MCF 10A (cell line): ENCODE measurements around the gene BUB1B. TPM values are rescaled to one million over a fixed set of nuclear protein-coding genes. Genes with fewer than 3 reads are reported as not detected.

Source experiments
- BruUV-seq: library from RNA; stranded (reverse); fragments of 400-500 nt; replicated peaks from 2 replicates; lab custom pipeline; 2021; lab: Mats Ljungman, UMichigan
- CTCF ChIA-PET: fragments of 300-600 bp; sonication (Branson Sonifier 250); formaldehyde crosslinking; extraction: SDS; loops from one replicate; lab custom pipeline; 2021; ENCODE audit warnings: antibody characterized with exemption, inconsistent platforms; lab: Yijun Ruan, JAX
- POLR2A ChIA-PET: fragments of 300-600, 350-650 bp; sonication (Branson Sonifier 250); formaldehyde crosslinking; extraction: SDS; loops from one replicate; lab custom pipeline; 2020; ENCODE audit warnings: antibody characterized with exemption, inconsistent platforms; lab: Yijun Ruan, JAX
- DNase-seq: peaks from one replicate; pipeline ENCODE4 v3.0.0-alpha.2; 2018; ENCODE audit not compliant: unreplicated experiment
- H3K27ac Mint-ChIP-seq: one replicate; pipeline ENCODE4 v1.8.0; 2022; ENCODE audit warnings: mild to moderate bottlenecking, low read depth, mixed read lengths; ENCODE audit not compliant: unreplicated experiment
- H3K27me3 Mint-ChIP-seq: one replicate; pipeline ENCODE4 v1.8.0; 2022; ENCODE audit warnings: mixed read lengths; ENCODE audit not compliant: insufficient read depth, unreplicated experiment
- H3K36me3 Mint-ChIP-seq: one replicate; pipeline ENCODE4 v1.8.0; 2022; ENCODE audit warnings: mild to moderate bottlenecking, moderate library complexity, mixed read lengths; ENCODE audit not compliant: insufficient read depth, unreplicated experiment
- H3K4me1 Mint-ChIP-seq: one replicate; pipeline ENCODE4 v1.8.0; 2022; ENCODE audit warnings: mixed read lengths; ENCODE audit not compliant: insufficient read depth, unreplicated experiment
- H3K4me3 Mint-ChIP-seq: one replicate; pipeline ENCODE4 v1.8.0; 2022; ENCODE audit warnings: mild to moderate bottlenecking, moderate library complexity, mixed read lengths; ENCODE audit not compliant: unreplicated experiment
- H3K9me3 Mint-ChIP-seq: one replicate; pipeline ENCODE4 v1.8.0; 2022; ENCODE audit warnings: mixed read lengths; ENCODE audit not compliant: unreplicated experiment
- intact Hi-C: fragments of 100-400 bp; cut with micrococcal nuclease; formaldehyde crosslinking; loops from 2 replicates; pipeline ENCODE4 v1.14.1; 2022
- total RNA-seq: library from RNA; stranded (reverse); gene quantifications from 2 replicates; pipeline ENCODE4 v1.2.3, GENCODE V29; 2022
- TF ChIP-seq, protein P1 (sequence below): fragments of 200-600 bp; IDR thresholded peaks from one replicate; pipeline ENCODE4 v1.8.0; 2022; ENCODE audit warnings: antibody characterized with exemption, mild to moderate bottlenecking; ENCODE audit not compliant: unreplicated experiment

BUB1B gene
- total RNA-seq, 1 experiment from 2014 or later: 30.9 TPM

DNA sequence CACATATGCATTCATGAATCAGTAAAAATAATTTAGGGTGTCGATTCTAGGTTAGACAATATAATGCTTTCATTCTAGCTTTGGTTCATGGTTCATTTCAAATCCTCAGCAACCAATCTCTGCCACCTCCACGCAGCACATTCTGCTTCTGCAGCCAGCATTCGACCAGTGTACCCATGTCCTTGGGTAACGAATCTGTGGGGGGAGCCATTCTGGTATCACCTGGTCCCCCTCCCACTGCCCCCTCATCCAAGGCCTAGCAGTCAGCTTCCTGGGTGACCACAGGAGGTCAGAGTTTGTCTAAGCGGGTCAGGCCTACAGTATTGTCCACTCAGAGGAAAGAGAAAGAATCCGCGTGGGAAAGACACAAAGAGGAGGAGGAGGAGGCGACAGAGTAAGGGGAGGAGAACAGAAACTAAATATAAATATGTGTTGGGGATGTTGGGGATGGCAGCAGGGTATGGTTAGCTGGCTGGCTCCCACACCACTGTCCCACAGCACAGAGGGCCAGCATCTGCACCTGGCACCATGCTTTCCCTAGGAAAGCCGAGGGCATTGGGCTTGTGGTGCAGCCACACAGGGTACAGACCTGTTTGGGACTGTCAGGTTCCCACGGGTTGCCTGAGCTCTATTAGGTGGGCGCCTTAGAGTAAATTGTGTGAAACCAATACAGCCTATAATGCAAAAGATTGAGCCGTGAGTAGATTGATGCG lies 90.1 kb downstream of the BUB1B start:
- H3K27me3 Mint-ChIP-seq: no peaks in the 10 kb centered on the region
- H3K4me3 Mint-ChIP-seq: no peak overlapping the region
- DNase-seq: no peak
- intact Hi-C loops: no loop called here
- H3K9me3 Mint-ChIP-seq: no peaks in the 10 kb centered on the region
- H3K27ac Mint-ChIP-seq: no peak overlapping the region
- POLR2A ChIA-PET: interaction anchor here (0.8 to 1.7 kb wide), 2 partner anchors 9 to 16 kb away, joined by 3 to 4 read pairs; no protein-coding TSS in a partner anchor
- CTCF ChIA-PET: interaction anchor here (1.7 to 2.6 kb wide), 2 partner anchors 23 to 34 kb away, joined by 12 to 13 read pairs; no protein-coding TSS in a partner anchor
- BruUV-seq: no TSS peak
- TF ChIP-seq, protein P1, sequence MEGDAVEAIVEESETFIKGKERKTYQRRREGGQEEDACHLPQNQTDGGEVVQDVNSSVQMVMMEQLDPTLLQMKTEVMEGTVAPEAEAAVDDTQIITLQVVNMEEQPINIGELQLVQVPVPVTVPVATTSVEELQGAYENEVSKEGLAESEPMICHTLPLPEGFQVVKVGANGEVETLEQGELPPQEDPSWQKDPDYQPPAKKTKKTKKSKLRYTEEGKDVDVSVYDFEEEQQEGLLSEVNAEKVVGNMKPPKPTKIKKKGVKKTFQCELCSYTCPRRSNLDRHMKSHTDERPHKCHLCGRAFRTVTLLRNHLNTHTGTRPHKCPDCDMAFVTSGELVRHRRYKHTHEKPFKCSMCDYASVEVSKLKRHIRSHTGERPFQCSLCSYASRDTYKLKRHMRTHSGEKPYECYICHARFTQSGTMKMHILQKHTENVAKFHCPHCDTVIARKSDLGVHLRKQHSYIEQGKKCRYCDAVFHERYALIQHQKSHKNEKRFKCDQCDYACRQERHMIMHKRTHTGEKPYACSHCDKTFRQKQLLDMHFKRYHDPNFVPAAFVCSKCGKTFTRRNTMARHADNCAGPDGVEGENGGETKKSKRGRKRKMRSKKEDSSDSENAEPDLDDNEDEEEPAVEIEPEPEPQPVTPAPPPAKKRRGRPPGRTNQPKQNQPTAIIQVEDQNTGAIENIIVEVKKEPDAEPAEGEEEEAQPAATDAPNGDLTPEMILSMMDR: no peak
- H3K36me3 Mint-ChIP-seq: peaks cover 27% of the 10 kb centered on the region
- peaks cover 12% of the 10 kb centered on the region for H3K4me1 Mint-ChIP-seq

DNA sequence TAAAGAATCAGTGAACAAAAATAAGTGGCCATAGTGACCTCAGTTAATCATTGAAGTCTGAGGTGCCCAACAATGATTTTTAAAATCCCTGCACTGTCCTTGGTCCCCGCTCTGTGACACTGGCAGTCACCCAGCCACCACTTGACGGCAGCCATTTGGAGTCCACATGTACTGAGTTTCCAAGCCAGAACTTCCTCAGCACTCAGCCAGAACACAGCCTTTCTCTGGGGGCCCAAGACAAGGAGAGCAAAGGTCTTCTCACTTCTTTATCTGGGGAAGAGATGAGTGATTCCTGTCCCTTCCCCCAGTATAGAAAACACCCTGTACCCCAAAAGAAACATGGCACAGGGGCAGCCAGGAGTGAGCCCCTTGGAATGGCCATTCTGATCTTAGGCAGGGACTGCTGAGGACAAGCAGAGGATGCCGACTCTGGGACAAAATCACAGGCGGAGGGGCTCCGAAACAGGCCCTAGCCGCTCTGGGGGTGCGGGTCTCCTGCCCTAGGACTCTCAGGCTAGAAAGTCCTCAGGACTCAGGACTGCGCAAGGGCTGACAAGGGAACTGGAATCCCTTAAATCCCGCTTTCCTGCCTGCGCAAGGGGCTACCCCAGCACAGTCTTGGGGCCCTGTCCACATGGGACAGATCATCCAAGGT lies 90.7 kb downstream of the BUB1B start:
- Mint-ChIP-seq H3K4me3 (no peak overlapping the region), H3K9me3 (no peaks in the 10 kb centered on the region), H3K27me3 (no peaks in the 10 kb centered on the region), H3K4me1 (peaks cover 12% of the 10 kb centered on the region), H3K27ac (no peak overlapping the region), H3K36me3 (peaks cover 22% of the 10 kb centered on the region)
- no peak for DNase-seq
- TF ChIP-seq, protein P1: no peak
- intact Hi-C loops: no loop called here
- BruUV-seq: no TSS peak
- ChIA-PET POLR2A (no interaction called here), CTCF (interaction anchor here (1.7 kb wide), 1 partner anchor 23 kb away, joined by 12 read pairs; no protein-coding TSS in a partner anchor)

DNA sequence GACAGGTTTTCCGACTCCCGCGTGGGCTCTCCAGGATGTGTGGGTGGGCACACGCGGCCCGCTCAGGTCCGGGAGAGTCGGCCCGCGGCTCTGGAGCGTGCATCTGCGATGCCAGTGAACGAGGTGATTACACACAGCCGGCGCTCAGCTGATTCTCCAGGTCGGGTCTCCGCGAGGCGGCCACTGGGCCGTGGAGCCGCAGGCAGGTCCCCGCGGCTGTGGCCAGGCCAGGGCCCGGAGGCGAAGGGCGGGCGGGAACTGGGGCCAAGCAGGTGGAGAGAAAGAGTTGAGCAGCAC lies 91.2 kb downstream of the BUB1B start:
- no TSS peak for BruUV-seq
- Mint-ChIP-seq H3K36me3 (peaks cover 25% of the 10 kb centered on the region), H3K9me3 (no peaks in the 10 kb centered on the region), H3K4me1 (peaks cover 12% of the 10 kb centered on the region), H3K27ac (no peak overlapping the region), H3K27me3 (no peaks in the 10 kb centered on the region), H3K4me3 (no peak overlapping the region)
- POLR2A ChIA-PET: no interaction called here
- intact Hi-C loops: no loop called here
- no peak for DNase-seq
- CTCF ChIA-PET: no interaction called here
- TF ChIP-seq, protein P1: no peak

DNA sequence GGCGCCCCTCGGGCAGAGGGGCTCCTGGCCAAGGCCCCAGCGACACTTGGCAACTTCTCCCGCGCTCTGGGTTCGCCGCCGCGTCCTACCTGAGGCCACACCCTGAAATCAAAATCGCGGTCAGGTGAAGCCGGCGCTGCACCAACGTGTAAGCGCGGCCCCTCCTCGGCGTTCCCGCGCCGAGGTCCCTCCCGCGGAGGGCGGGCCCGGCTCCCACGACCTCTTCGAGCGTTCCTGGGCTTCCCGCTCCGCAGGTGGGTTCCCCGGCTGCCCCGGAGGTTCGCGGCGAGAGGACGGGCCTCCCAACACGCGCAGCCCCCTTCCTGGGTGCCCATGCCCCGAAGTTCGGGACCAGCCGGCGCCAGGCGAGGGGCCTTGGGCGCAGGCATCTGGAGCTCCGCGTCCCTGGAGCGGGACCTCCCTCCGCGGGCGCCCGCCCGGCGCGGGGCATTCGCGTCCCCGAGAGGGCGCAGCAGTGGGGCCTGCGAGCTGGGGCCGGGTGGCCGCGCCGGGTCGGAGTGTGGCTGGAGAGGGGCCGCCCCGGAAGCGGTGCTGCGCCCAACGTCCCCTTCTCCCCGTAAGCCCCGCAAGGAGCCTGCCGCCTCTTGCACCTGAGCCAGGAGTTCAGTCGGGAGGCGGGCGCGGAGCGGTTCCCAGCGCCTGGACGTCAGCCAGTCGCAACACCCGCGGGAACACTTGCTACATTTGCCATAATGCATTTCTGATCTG lies 91.7 kb downstream of the BUB1B start:
- H3K36me3 Mint-ChIP-seq: peaks cover 28% of the 10 kb centered on the region
- peaks cover 12% of the 10 kb centered on the region for H3K4me1 Mint-ChIP-seq
- TF ChIP-seq, protein P1: no peak
- ChIA-PET CTCF (no interaction called here), POLR2A (no interaction called here)
- BruUV-seq: no TSS peak
- no peak for DNase-seq
- intact Hi-C loops: no loop called here
- no peak overlapping the region for H3K4me3 Mint-ChIP-seq
- H3K27ac Mint-ChIP-seq: no peak overlapping the region
- H3K9me3 Mint-ChIP-seq: no peaks in the 10 kb centered on the region
- H3K27me3 Mint-ChIP-seq: no peaks in the 10 kb centered on the region
